Fibroblast of skin of abdomen (primary cell): Measurements from ENCODE around the gene DENND1A. TPM values are rescaled to one million over a fixed set of nuclear protein-coding genes. Genes with fewer than 3 reads are reported as not detected.
"Not testable (repeated sequence)": the region's sequence is repeated elsewhere in the genome, so short reads cannot be mapped to it uniquely, and the experiment has no call there.

Source experiments
- DNase-seq: peaks from one replicate; pipeline ENCODE4 v3.0.0-alpha.2; 2013
- polyA plus RNA-seq, 2 experiments: library from polyadenylated mRNA; unstranded; fragments of 120-200 nt; gene quantifications; one replicate each; pipeline ENCODE4 v1.2.1, GENCODE V29; 2013; ENCODE audit not compliant: insufficient read length in 2 of 2

Gene DENND1A, protein sequence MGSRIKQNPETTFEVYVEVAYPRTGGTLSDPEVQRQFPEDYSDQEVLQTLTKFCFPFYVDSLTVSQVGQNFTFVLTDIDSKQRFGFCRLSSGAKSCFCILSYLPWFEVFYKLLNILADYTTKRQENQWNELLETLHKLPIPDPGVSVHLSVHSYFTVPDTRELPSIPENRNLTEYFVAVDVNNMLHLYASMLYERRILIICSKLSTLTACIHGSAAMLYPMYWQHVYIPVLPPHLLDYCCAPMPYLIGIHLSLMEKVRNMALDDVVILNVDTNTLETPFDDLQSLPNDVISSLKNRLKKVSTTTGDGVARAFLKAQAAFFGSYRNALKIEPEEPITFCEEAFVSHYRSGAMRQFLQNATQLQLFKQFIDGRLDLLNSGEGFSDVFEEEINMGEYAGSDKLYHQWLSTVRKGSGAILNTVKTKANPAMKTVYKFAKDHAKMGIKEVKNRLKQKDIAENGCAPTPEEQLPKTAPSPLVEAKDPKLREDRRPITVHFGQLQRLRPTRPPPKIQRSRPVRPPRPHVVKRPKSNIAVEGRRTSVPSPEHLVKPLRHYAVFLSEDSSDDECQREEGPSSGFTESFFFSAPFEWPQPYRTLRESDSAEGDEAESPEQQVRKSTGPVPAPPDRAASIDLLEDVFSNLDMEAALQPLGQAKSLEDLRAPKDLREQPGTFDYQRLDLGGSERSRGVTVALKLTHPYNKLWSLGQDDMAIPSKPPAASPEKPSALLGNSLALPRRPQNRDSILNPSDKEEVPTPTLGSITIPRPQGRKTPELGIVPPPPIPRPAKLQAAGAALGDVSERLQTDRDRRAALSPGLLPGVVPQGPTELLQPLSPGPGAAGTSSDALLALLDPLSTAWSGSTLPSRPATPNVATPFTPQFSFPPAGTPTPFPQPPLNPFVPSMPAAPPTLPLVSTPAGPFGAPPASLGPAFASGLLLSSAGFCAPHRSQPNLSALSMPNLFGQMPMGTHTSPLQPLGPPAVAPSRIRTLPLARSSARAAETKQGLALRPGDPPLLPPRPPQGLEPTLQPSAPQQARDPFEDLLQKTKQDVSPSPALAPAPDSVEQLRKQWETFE
- 19.9 TPM for polyA plus RNA-seq (2013, experiment 1 of 2; ENCODE audit: insufficient read length)
- 23.0 TPM for polyA plus RNA-seq (2013, experiment 2 of 2; ENCODE audit: insufficient read length)

DNA sequence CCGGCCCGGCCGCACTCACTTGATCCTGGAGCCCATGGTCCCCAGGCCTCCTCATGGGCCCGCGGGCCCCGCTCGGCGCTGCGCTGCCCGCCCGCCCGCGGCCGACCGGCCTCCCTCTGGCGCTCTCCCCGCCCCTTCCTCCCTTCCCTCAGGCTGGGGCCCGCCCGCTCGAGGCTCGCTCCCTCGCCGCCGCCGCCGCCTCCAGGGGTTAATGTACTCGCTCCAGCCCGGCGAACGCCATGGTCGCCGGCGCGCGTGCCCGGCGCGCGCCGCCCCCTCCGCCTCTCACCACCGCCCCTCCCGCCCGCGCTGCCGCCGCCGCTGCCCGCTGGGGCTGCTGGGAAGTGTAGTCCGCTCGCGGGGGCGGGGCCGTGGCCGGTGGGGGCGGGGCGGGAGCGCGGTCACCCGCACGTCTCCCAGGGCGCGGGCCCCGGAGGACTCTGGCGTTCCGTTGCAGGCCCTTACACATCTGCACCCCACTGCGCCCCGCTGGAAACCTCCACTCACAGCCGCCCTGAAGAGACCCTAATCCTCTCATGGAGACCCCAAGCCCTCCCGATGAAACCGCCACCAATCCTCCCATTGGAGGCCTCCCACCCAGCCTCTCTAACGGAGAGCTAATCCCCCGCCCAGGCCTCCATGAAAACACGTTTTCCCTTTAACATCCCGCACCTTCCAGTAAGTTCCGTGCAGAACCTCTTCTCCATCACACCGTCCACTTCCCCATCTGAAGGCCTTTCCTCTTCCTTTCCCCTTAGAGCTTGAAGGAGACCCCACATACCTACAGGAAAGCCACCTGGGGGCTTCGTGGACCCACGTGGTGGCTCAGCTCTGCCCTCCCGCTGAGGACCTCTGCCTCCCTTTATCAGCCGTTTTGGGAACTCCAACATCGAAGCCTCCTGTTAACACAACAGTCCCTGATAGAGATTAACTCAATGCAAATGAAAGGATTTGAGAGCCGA is at the start of gene DENND1A:
DENND1A (minus strand) TSS at position 257 of the 962 bp plus-strand sequence; CDS start at position 36, 221 bp downstream.
- DNase-seq, result peak; percentile 94

GRCh38 chr9:123978981-123979380 is 49.1 kb upstream of the DENND1A start:
- DNase-seq, result no peak

DNA sequence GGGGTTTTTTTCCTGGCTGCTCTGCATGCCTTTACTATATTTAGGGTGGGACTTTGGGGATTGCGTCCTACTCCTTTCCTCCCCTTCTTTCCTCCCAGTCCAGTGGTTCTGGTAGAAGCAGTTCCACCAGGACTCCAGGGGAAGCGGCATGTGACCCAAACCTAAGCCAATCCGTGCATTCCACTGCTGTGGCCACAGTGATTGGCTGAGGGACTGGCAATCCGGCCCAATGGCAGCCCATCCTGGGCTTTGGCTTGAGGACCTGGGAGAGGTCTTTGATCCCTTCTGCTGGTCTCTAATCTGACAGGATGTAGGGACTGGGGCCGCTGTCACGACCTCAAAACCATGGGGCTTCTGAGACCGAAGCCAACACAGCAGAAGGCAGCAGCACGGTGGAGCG is 46.7 kb upstream of the DENND1A start:
- DNase-seq, result not testable (repeated sequence)

GRCh38 chr9:123975871-123976270 is 45.9 kb upstream of the DENND1A start:
- DNase-seq, result no peak

- DNase-seq, result no peak
These were observed 44.5 kb upstream of the DENND1A start for GRCh38 chr9:123974471-123974870.

DNA sequence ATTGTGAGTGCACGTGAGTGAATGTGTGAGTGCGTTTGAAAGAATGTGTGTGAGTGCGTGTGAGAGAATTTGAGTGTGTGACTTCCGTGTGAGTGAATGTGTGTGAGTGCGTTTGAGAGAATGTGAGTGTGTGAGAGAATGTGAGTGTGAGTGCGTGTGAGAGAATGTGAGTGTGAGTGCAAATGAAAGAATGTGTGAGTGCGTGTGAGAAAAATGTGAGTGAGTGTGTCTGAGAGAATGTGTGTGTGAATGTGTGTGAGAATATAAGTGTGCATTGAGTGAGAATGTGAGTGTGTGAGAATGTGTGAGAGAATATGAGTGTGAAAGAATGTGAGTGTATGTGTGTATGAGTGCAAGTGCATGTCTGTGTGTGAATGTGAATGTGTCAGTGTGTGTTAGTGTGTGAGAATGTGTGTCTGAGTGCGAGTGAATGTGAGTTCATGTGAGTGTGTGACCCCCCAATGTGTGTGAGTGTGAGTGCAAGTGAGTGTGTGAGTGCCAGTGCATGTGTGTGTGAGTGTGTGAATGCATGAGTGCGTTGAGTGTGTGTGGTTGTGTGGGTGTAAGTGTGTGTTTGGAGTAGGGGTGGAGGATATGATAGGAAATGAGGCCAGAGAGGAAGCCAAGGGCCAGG is 43.8 kb upstream of the DENND1A start:
- DNase-seq, result no peak

GRCh38 chr9:123972618-123973017 is 42.7 kb upstream of the DENND1A start:
- no peak for DNase-seq

- no peak for DNase-seq
These were observed 37.4 kb upstream of the DENND1A start for GRCh38 chr9:123967323-123967722.

GRCh38 chr9:123965801-123966686 is 36.1 kb upstream of the DENND1A start:
- no peak for DNase-seq

DNA sequence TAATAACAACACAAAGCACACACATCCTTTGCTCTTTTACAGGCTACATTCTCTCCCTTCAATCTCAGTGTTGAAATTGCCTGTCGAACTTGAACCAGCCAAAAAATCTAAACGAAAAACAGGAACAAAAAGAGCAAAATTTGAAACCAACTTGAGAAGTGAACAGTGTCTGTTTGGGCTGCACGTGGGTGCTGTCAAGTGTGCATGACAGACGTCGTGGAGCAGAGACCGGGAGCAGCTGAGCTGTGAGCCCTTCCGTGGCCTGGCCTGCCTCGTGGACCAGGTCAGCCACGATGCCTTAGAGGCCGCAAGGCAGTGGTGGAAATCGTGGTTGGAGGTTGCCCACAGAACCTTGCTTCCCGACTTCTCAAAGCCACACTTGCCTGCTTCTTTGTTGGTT is 34.8 kb upstream of the DENND1A start:
- DNase-seq, result no peak

GRCh38 chr9:123960965-123961364 is 31.0 kb upstream of the DENND1A start:
- no peak for DNase-seq

GRCh38 chr9:123960366-123960765 is 30.4 kb upstream of the DENND1A start:
- DNase-seq, result no peak

GRCh38 chr9:123959787-123960186 is 29.9 kb upstream of the DENND1A start:
- peak; percentile 4 for DNase-seq

DNA sequence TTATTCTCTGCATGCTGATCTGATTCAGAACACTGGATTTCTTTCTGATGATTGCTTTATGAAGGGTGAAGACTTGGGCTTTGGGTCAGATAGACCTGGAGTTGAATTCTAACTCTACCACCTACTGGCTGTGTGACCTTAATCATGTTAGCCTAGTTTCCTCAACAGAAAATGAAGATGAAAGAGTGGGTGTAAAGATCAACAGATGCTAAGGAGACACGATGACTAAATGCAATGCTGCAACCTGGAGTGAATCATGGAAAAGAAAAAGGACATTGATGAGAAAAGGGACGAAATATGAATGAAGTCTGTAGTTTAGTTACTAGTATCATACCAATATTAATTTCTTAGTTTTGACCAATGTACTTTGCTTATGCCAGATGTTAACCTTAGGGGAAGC is 27.8 kb upstream of the DENND1A start:
- no peak for DNase-seq

GRCh38 chr9:123957168-123957721 is 27.3 kb upstream of the DENND1A start:
- no peak for DNase-seq

- DNase-seq, result no peak
These were observed 25.7 kb upstream of the DENND1A start for GRCh38 chr9:123955637-123956036.

GRCh38 chr9:123954518-123955280 is 24.8 kb upstream of the DENND1A start:
- DNase-seq, result peak; percentile 50

DNA sequence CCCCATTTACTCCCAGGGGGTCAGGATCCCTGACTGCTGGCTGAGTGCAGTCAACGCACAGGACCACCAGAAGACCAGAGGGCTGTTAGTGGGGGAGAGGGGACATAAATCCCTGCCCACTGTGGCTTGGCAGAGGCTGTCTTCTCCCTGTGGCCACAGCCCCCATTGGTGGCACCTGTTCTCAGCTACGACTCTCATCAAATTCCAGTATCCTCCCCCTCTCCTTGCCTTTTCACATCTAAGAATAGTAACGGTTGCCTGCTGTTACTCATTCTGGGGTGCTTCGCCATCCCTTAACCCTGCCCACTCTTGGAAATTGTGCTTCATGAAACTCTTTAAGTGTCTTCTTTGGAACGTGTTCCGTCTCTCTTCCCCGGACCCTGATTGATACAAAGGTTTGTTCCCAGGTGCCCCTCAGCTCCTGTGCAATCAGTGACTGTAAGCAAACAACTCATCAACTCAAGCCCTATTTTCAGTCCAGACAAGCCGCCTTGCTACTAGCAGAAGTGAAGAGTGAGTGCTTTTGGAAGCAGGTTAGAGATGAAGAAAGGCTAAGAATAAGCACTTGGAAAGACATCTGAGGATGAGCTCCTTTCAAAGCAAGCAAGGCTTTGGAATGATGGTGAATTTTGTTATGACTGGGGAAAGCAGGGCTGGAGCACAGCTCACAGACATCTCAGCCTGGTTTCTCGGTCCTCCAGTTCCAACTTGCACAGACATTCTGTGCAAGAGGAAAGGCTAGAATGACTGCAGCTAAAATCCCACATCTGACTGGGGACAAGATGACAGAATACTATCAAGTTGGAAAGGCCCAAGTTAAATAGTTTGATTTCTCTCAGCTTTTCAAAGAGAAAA is 22.9 kb upstream of the DENND1A start:
- DNase-seq, result no peak
